Prostate gland (tissue), 2 donors: ENCODE measurements around the gene AFM. TPM values are rescaled to one million over a fixed set of nuclear protein-coding genes. Genes with fewer than 3 reads are reported as not detected.

Experiments used
- DNase-seq: peaks from one replicate; pipeline ENCODE4 v3.0.0-alpha.2; 2019; ENCODE audit warnings: low spot score
- H3K27ac ChIP-seq, 2 donors: fragments of 200-600 bp; sonication (generic); 2 replicates each; pipeline ENCODE4 v1.5.1; 2017 to 2019
- H3K27me3 ChIP-seq: fragments of 200-600 bp; sonication (generic); replicated peaks from 2 replicates; pipeline ENCODE4 v1.5.1; 2019; ENCODE audit not compliant: insufficient read depth
- H3K36me3 ChIP-seq, 2 donors: fragments of 200-600 bp; sonication (generic); 1 replicate in 1 of 2; 2 replicates in 1 of 2; pipeline versions ENCODE4 v1.5.1 to v1.8.1; 2017 to 2019
- H3K4me1 ChIP-seq: fragments of 200-600 bp; sonication (generic); replicated peaks from 2 replicates; pipeline ENCODE4 v1.5.1; 2019
- H3K4me3 ChIP-seq, 2 donors: fragments of 200-600 bp; sonication (generic); 2 replicates each; pipeline ENCODE4 v1.5.1; 2017 to 2019
- H3K9me3 ChIP-seq: fragments of 200-600 bp; sonication (generic); 2 replicates; pipeline ENCODE4 v1.5.1; 2017
- POLR2A ChIP-seq: fragments of 450-650 bp; IDR thresholded peaks from one replicate; pipeline ENCODE4 v1.6.1; 2016; ENCODE audit warnings: antibody characterized with exemption, mild to moderate bottlenecking
- POLR2AphosphoS5 ChIP-seq: sonication (generic); formaldehyde crosslinking; IDR thresholded peaks from one replicate; pipeline ENCODE4 v1.6.1; 2017; ENCODE audit warnings: antibody characterized with exemption
- WGBS: methylation state at CpG from one replicate; pipeline ENCODE4 v1.1.5; 2018; 5-methylcytosine and 5-hydroxymethylcytosine counted together
- intact Hi-C: fragments of 100-400 bp; cut with DNase I; formaldehyde crosslinking; loops from one replicate; pipeline ENCODE4 v1.14.2; 2022
- total RNA-seq, 2 donors: library from RNA; depleted of rRNA; stranded (reverse); fragments of >200 nt; gene quantifications; one replicate each; pipeline ENCODE4 v1.1.0, GENCODE V29; 2016
- TF ChIP-seq, protein P1 (sequence below), 4 experiments: fragments of 200-600 bp in 2 of 4; fragments of 450-650 bp in 2 of 4; sonication (generic) in 2 of 4; IDR thresholded peaks; 1 replicate in 3 of 4; 2 replicates in 1 of 4; pipeline ENCODE4 v1.5.1; 2016 to 2019; ENCODE audit warnings: antibody characterized with exemption in 4 of 4, mild to moderate bottlenecking in 2 of 4, moderate library complexity in 2 of 4

AFM gene, protein sequence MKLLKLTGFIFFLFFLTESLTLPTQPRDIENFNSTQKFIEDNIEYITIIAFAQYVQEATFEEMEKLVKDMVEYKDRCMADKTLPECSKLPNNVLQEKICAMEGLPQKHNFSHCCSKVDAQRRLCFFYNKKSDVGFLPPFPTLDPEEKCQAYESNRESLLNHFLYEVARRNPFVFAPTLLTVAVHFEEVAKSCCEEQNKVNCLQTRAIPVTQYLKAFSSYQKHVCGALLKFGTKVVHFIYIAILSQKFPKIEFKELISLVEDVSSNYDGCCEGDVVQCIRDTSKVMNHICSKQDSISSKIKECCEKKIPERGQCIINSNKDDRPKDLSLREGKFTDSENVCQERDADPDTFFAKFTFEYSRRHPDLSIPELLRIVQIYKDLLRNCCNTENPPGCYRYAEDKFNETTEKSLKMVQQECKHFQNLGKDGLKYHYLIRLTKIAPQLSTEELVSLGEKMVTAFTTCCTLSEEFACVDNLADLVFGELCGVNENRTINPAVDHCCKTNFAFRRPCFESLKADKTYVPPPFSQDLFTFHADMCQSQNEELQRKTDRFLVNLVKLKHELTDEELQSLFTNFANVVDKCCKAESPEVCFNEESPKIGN
- not detected for total RNA-seq

DNA sequence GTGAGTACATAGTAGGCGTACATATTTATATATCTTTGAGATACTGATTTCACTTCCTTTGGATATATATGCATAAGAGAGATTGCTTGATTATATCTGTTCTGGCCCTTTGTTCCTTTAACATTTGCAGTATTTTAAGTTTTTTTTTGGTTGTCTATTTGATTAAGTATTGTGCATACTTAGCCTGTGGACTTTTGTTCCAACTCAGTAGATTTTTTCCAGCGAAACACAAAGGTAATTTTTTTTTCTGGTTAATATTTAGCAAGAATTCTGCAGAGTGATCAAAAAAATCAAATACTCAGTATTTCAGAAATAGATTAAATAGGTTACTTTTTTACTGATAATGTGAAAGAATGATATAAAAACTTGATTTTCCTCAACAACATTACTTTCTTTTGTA is at the start of gene AFM:
Gene AFM, plus strand, starts transcription at position 388 of the 400 bp plus-strand sequence. CDS start 31 bp downstream, outside the sequence.
- WGBS = 41% methylated on average over 2 of the region's 2 CpGs
- intact Hi-C loops = no loop called here
- Histone ChIP-seq H3K4me1 (no peaks in the 10 kb centered on the region), H3K27ac (no peak within 1 kb of the TSS), H3K9me3 (no peaks in the 10 kb centered on the region), H3K4me3 (no peak within 1 kb of the TSS), H3K27me3 (no peaks in the 10 kb centered on the region), H3K36me3 (no peaks in the 10 kb centered on the region)
- DNase-seq = no peak
- TF ChIP-seq POLR2AphosphoS5 = no peak
- TF ChIP-seq, protein P1, sequence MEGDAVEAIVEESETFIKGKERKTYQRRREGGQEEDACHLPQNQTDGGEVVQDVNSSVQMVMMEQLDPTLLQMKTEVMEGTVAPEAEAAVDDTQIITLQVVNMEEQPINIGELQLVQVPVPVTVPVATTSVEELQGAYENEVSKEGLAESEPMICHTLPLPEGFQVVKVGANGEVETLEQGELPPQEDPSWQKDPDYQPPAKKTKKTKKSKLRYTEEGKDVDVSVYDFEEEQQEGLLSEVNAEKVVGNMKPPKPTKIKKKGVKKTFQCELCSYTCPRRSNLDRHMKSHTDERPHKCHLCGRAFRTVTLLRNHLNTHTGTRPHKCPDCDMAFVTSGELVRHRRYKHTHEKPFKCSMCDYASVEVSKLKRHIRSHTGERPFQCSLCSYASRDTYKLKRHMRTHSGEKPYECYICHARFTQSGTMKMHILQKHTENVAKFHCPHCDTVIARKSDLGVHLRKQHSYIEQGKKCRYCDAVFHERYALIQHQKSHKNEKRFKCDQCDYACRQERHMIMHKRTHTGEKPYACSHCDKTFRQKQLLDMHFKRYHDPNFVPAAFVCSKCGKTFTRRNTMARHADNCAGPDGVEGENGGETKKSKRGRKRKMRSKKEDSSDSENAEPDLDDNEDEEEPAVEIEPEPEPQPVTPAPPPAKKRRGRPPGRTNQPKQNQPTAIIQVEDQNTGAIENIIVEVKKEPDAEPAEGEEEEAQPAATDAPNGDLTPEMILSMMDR (IDR thresholded peaks at IDR 0.05) = no peak
- no peak for TF ChIP-seq POLR2A

DNA sequence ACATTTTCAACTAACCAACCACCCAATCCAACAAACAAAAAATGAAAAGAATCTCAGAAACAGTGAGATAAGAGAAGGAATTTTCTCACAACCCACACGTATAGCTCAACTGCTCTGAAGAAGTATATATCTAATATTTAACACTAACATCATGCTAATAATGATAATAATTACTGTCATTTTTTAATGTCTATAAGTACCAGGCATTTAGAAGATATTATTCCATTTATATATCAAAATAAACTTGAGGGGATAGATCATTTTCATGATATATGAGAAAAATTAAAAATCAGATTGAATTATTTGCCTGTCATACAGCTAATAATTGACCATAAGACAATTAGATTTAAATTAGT is 49.8 kb upstream of the AFM start:
- Histone ChIP-seq H3K27ac (no peak overlapping the region), H3K4me3 (no peak overlapping the region), H3K36me3 (no peaks in the 10 kb centered on the region), H3K4me1 (no peaks in the 10 kb centered on the region), H3K9me3 (no peaks in the 10 kb centered on the region), H3K27me3 (no peaks in the 10 kb centered on the region)
- no peak for DNase-seq
- WGBS = 55% methylated on average over 1 of the region's 1 CpG
- intact Hi-C loops = no loop called here
- TF ChIP-seq POLR2AphosphoS5 = no peak

DNA sequence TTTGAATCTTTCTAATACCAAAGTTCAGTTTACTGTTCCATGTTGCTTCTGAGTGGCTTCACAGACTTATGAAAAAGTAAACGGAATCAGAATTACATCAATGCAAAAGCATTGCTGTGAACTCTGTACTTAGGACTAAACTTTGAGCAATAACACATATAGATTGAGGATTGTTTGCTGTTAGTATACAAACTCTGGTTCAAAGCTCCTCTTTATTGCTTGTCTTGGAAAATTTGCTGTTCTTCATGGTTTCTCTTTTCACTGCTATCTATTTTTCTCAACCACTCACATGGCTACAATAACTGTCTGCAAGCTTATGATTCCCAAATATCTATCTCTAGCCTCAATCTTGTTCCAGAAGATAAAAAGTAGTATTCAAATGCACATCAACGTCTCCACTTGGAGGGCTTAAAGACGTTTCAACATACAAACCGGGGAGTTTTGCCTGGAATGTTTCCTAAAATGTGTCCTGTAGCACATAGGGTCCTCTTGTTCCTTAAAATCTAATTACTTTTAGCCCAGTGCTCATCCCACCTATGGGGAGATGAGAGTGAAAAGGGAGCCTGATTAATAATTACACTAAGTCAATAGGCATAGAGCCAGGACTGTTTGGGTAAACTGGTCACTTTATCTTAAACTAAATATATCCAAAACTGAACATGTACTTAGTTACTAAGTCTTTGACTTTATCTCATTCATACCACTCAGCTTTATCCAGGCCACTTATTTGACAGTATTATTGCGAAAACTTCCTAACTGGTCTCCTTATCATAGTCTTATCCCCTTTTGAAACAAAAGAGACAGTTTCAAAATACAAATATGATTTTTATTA is 49.2 kb upstream of the AFM start:
- no peak overlapping the region for H3K27ac ChIP-seq
- H3K9me3 ChIP-seq = no peaks in the 10 kb centered on the region
- WGBS = 70% methylated on average over 5 of the region's 5 CpGs
- H3K4me1 ChIP-seq = no peaks in the 10 kb centered on the region
- DNase-seq = no peak
- H3K4me3 ChIP-seq = no peak overlapping the region
- intact Hi-C loops = no loop called here
- TF ChIP-seq POLR2AphosphoS5 = no peak
- TF ChIP-seq POLR2A = no peak
- TF ChIP-seq, protein P1 (IDR thresholded peaks at IDR 0.05) = no peak
- H3K27me3 ChIP-seq = no peaks in the 10 kb centered on the region
- no peaks in the 10 kb centered on the region for H3K36me3 ChIP-seq

DNA sequence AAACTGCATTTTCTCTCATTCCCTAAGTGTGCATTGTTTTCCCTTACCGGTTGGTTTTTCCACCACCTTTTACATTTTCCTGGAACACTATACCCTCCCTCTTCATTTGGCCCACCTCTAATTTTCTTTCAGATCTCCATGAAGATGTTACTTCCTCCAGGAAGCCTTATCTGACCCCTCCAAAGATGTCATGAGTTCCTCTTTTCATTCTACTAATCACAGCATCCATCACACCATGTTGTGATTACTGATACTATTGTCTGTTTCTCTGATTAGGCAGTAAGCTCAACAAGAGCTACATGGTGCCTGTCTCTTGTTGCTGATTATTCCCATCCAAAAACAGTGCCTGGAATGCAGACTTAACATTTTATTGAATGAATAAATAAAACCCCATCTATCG is 48.4 kb upstream of the AFM start:
- DNase-seq = no peak
- intact Hi-C loops = no loop called here
- Histone ChIP-seq H3K27me3 (no peaks in the 10 kb centered on the region), H3K4me3 (no peak overlapping the region), H3K36me3 (no peaks in the 10 kb centered on the region), H3K9me3 (no peaks in the 10 kb centered on the region), H3K27ac (no peak overlapping the region), H3K4me1 (no peaks in the 10 kb centered on the region)
- no peak for TF ChIP-seq POLR2AphosphoS5
- no peak for TF ChIP-seq POLR2A
- TF ChIP-seq, protein P1 (IDR thresholded peaks at IDR 0.05) = no peak
- 63% methylated on average over 2 of the region's 2 CpGs for WGBS

DNA sequence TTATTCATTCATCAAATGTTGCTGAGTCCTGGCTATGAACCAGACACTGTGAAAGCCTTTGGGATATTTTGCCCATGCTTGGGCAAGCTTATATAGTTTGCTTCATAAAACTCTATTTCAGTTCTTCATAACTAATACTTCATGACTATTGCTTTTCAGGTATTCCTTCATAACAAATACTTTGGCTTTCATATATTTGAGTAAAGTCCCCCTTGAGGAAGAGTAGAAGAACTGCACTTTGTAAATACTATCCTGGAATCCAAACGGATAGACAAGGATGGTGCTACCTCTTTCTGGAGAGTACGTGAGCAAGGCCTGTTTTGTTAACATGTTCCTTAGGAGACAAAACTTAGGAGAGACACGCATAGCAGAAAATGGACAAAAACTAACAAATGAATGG is 47.2 kb upstream of the AFM start:
- WGBS = 48% methylated on average over 3 of the region's 3 CpGs
- Histone ChIP-seq H3K27me3 (no peaks in the 10 kb centered on the region), H3K27ac (no peak overlapping the region), H3K4me3 (no peak overlapping the region), H3K4me1 (no peaks in the 10 kb centered on the region), H3K36me3 (no peaks in the 10 kb centered on the region), H3K9me3 (no peaks in the 10 kb centered on the region)
- DNase-seq = no peak
- TF ChIP-seq, protein P1 (IDR thresholded peaks at IDR 0.05) = no peak
- TF ChIP-seq POLR2AphosphoS5 = no peak
- intact Hi-C loops = no loop called here
